Chondrocyte (in vitro differentiated cells): Measurements from ENCODE around the gene PTPRU. TPM values are rescaled to one million over a fixed set of nuclear protein-coding genes. Genes with fewer than 3 reads are reported as not detected.

Source experiments
- DNase-seq: peaks from one replicate; pipeline ENCODE4 v3.0.0; 2021; ENCODE audit warnings: mixed read lengths, low spot score
- H3K27ac Mint-ChIP-seq: one replicate; pipeline ENCODE4 v1.8.0; 2021; ENCODE audit warnings: mild to moderate bottlenecking, moderate library complexity, mixed read lengths; ENCODE audit not compliant: unreplicated experiment
- H3K27me3 Mint-ChIP-seq: 2 replicates; pipeline ENCODE4 v1.8.0; 2021; ENCODE audit warnings: low read depth, mixed read lengths
- H3K36me3 Mint-ChIP-seq: 2 replicates; pipeline ENCODE4 v1.8.0; 2021; ENCODE audit warnings: low read depth, mixed read lengths
- H3K4me1 Mint-ChIP-seq: 2 replicates; pipeline ENCODE4 v1.8.0; 2021; ENCODE audit warnings: low read depth, mild to moderate bottlenecking, mixed read lengths
- H3K4me3 Mint-ChIP-seq: one replicate; pipeline ENCODE4 v1.8.0; 2021; ENCODE audit warnings: mild to moderate bottlenecking, moderate library complexity, mixed read lengths; ENCODE audit not compliant: unreplicated experiment
- H3K9me3 Mint-ChIP-seq: 2 replicates; pipeline ENCODE4 v1.8.0; 2021; ENCODE audit warnings: low read depth, mixed read lengths
- total RNA-seq: library from RNA; stranded (reverse); gene quantifications from 3 replicates; pipeline ENCODE4 v1.2.1, GENCODE V29; 2021
- TF ChIP-seq, protein P1 (sequence below): fragments of 200-600 bp; sonication (generic); IDR thresholded peaks from 2 replicates; pipeline ENCODE4 v1.5.0; 2021; ENCODE audit warnings: antibody characterized with exemption, mild to moderate bottlenecking, moderate library complexity

PTPRU gene
- total RNA-seq, 1 donor from 2014 or later: 12.6 TPM

DNA sequence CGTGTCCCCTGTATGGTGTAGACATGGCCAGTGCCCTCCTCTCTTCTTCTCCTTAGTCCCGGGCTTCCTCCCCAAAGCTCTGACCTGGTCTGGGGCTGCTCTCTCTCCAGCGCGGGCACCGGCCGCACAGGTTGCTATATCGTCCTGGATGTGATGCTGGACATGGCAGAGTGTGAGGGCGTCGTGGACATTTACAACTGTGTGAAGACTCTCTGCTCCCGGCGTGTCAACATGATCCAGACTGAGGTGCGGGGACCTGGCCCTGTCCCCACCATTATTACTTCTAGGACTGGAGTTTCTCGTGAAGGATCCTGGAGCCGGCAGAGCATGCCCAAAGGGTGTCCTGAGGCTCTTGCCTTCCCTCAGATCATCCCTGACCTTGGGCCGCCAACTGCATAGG is 78.9 kb downstream of the PTPRU start:
- Mint-ChIP-seq H3K27ac (no peak overlapping the region), H3K4me1 (no peaks in the 10 kb centered on the region), H3K9me3 (no peaks in the 10 kb centered on the region)

DNA sequence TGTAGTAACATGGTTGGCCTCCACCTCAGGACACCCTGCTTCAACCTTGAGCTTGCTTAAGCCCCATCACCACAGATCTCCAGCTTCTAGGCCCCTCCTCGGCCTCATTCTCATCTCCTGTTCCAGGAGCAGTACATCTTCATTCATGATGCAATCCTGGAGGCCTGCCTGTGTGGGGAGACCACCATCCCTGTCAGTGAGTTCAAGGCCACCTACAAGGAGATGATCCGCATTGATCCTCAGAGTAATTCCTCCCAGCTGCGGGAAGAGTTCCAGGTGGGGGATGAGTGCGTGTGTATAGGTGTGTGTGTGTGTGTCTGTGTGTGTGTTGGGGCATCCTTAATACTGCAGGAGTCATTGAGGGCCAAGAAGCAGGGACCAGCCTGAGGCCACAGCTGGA is 79.6 kb downstream of the PTPRU start:
- TF ChIP-seq, protein P1, sequence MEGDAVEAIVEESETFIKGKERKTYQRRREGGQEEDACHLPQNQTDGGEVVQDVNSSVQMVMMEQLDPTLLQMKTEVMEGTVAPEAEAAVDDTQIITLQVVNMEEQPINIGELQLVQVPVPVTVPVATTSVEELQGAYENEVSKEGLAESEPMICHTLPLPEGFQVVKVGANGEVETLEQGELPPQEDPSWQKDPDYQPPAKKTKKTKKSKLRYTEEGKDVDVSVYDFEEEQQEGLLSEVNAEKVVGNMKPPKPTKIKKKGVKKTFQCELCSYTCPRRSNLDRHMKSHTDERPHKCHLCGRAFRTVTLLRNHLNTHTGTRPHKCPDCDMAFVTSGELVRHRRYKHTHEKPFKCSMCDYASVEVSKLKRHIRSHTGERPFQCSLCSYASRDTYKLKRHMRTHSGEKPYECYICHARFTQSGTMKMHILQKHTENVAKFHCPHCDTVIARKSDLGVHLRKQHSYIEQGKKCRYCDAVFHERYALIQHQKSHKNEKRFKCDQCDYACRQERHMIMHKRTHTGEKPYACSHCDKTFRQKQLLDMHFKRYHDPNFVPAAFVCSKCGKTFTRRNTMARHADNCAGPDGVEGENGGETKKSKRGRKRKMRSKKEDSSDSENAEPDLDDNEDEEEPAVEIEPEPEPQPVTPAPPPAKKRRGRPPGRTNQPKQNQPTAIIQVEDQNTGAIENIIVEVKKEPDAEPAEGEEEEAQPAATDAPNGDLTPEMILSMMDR: no peak
- no peaks in the 10 kb centered on the region for H3K27me3 Mint-ChIP-seq
- H3K4me1 Mint-ChIP-seq: no peaks in the 10 kb centered on the region
- H3K27ac Mint-ChIP-seq: no peak overlapping the region
- no peak overlapping the region for H3K4me3 Mint-ChIP-seq
- H3K9me3 Mint-ChIP-seq: no peaks in the 10 kb centered on the region
- DNase-seq: no peak
- H3K36me3 Mint-ChIP-seq: peaks cover 20% of the 10 kb centered on the region

More for the DNA sequence above, 78.9 kb downstream of the PTPRU start:
- peaks cover 22% of the 10 kb centered on the region for H3K36me3 Mint-ChIP-seq
- no peaks in the 10 kb centered on the region for H3K27me3 Mint-ChIP-seq
- TF ChIP-seq, protein P1: no peak
- no peak overlapping the region for H3K4me3 Mint-ChIP-seq
- DNase-seq: no peak

DNA sequence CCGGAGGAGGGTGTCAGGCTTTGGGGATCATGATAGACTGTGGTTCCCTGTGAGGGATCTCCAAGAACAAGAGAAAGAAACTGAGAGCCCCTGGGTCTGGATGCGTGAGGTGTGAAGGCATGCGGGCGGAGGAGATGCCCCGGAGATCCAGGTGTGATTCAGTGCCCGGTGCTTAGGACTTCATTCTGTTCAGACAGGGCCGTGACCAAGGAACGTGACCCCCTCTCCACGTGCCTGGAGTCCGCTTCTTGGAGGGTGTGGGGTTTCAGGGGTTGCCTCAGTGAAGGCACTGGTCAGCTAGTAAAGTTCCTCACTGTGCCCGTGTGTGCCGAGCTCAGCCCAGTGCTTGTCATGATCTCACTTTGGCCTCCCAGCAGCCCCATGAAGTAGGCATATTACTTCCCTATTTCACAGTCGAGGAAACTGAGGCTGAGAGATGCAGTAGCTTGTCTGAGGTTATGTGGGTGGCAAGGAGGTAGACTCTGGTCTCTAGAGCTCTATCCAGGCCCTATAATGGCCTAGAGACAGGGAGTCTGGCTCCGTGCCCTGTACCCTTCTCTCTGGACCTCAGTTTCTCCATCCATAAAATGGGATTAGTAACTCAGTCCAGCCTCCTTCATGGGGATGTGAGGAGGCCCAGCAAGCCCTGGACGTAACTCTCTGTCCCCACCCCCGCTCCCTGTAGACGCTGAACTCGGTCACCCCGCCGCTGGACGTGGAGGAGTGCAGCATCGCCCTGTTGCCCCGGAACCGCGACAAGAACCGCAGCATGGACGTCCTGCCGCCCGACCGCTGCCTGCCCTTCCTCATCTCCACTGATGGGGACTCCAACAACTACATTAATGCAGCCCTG is 81.0 kb downstream of the PTPRU start:
- H3K4me3 Mint-ChIP-seq: no peak overlapping the region
- H3K4me1 Mint-ChIP-seq: no peaks in the 10 kb centered on the region
- peaks cover 19% of the 10 kb centered on the region for H3K36me3 Mint-ChIP-seq
- DNase-seq: no peak
- no peaks in the 10 kb centered on the region for H3K27me3 Mint-ChIP-seq
- H3K9me3 Mint-ChIP-seq: no peaks in the 10 kb centered on the region
- TF ChIP-seq, protein P1: no peak
- H3K27ac Mint-ChIP-seq: no peak overlapping the region

DNA sequence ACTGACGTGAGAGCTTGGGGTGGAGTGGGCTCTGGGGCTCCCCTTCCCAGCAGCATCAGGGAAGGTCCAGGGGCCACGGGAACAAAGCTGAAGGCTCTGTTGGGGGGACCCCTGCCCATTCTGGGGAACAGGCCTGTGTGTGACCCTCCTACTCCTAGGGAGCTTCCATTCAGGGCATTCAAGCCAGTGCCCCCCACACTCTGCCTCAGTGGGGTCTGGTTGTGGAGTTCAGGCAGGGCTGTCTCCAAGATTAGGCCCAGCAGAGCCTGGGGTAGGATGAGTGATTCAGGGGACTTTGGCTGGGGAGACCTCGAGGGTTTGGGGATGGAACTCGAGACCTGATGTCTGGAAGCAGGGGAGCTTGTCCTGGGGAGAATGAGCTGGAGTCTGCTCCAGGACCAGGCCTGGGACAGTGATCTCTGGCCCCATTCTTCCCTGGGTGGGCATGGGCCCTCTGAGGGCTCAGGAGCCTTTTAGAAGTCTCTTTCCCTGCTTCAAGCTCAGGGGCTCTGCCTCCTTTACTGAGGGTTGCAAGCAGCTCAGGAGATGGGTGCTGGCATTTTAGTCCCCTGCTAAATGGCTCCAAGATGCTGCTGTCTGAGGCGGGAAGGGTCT is 81.7 kb downstream of the PTPRU start:
- H3K36me3 Mint-ChIP-seq: peaks cover 19% of the 10 kb centered on the region
- DNase-seq: no peak
- H3K27me3 Mint-ChIP-seq: no peaks in the 10 kb centered on the region
- no peaks in the 10 kb centered on the region for H3K9me3 Mint-ChIP-seq
- TF ChIP-seq, protein P1: no peak
- H3K4me1 Mint-ChIP-seq: no peaks in the 10 kb centered on the region
- no peak overlapping the region for H3K4me3 Mint-ChIP-seq
- no peak overlapping the region for H3K27ac Mint-ChIP-seq

DNA sequence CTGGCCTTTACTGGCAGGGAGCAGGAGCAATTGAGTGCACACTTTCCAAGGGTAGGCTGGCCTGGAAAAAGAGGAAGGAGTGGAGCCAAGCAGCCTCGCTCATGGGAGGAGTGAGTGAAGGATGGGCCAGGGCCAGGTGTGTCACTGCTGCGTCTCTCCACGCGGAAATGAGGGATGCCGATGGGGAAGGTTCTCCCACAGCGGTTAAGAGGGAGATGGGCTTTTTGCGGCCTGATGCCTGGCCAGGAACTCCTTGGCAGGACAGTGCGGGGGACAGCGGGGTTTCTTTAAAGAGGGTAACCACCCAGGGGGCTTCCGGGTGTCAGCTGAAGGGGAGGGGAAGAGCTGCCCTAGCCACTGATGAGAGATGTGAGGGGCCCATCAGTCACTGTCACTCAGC is 82.4 kb downstream of the PTPRU start:
- H3K27ac Mint-ChIP-seq: no peak overlapping the region
- no peak overlapping the region for H3K4me3 Mint-ChIP-seq

More for the DNA sequence above, 82.4 kb downstream of the PTPRU start:
- TF ChIP-seq, protein P1: no peak
- Mint-ChIP-seq H3K36me3 (peaks cover 17% of the 10 kb centered on the region), H3K9me3 (no peaks in the 10 kb centered on the region), H3K4me1 (no peaks in the 10 kb centered on the region), H3K27me3 (no peaks in the 10 kb centered on the region)
- DNase-seq: no peak
